Endothelial cell (in vitro differentiated cells): Measurements from ENCODE around the gene PRXL2B. TPM values are rescaled to one million over a fixed set of nuclear protein-coding genes. Genes with fewer than 3 reads are reported as not detected.

Experiments used
- DNase-seq: peaks from one replicate; pipeline ENCODE4 v3.0.0; 2021; ENCODE audit warnings: low spot score
- H3K27ac Mint-ChIP-seq: one replicate; pipeline ENCODE4 v1.8.0; 2021; ENCODE audit warnings: mixed read lengths, inconsistent platforms; ENCODE audit not compliant: unreplicated experiment
- H3K27me3 Mint-ChIP-seq: one replicate; pipeline ENCODE4 v1.8.0; 2021; ENCODE audit warnings: mild to moderate bottlenecking, moderate library complexity, mixed read lengths, inconsistent platforms; ENCODE audit not compliant: unreplicated experiment
- H3K36me3 Mint-ChIP-seq: one replicate; pipeline ENCODE4 v1.8.0; 2021; ENCODE audit warnings: mild to moderate bottlenecking, low read depth, mixed read lengths, inconsistent platforms; ENCODE audit not compliant: unreplicated experiment
- H3K4me1 Mint-ChIP-seq: one replicate; pipeline ENCODE4 v1.8.0; 2021; ENCODE audit warnings: mild to moderate bottlenecking, mixed read lengths, inconsistent platforms; ENCODE audit not compliant: unreplicated experiment
- H3K4me3 Mint-ChIP-seq: one replicate; pipeline ENCODE4 v1.8.0; 2021; ENCODE audit warnings: mild to moderate bottlenecking, mixed read lengths, inconsistent platforms; ENCODE audit not compliant: unreplicated experiment
- H3K9me3 Mint-ChIP-seq: one replicate; pipeline ENCODE4 v1.8.0; 2021; ENCODE audit warnings: mixed read lengths, inconsistent platforms; ENCODE audit not compliant: unreplicated experiment
- CTCF ChIP-seq: fragments of 200-600 bp; sonication (generic); IDR thresholded peaks from one replicate; pipeline ENCODE4 v1.5.0; 2021; ENCODE audit warnings: antibody characterized with exemption; ENCODE audit not compliant: unreplicated experiment
- total RNA-seq: library from RNA; stranded (reverse); fragmentation: NEBNext Ultra II Directional; extraction: Animal tissue kit (Norgen Biotek cat#: 25700); gene quantifications from one replicate; pipeline ENCODE4 v1.2.1, GENCODE V29; 2021; ENCODE audit not compliant: unreplicated experiment

PRXL2B gene
- total RNA-seq, 1 donor from 2014 or later, result 35.6 TPM

DNA sequence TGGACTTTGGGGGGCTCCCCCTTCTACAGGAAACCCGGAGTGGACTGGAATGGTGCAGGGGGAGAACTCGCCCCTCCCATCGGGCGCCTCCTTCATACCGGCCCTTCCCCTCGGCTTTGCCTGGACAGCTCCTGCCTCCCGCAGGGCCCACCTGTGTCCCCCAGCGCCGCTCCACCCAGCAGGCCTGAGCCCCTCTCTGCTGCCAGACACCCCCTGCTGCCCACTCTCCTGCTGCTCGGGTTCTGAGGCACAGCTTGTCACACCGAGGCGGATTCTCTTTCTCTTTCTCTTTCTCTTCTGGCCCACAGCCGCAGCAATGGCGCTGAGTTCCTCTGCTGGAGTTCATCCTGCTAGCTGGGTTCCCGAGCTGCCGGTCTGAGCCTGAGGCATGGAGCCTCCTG, 30.3 kb upstream of the PRXL2B start, which contains the start of gene TNFRSF14:
Gene TNFRSF14 (plus strand): TSS at position 95 of the 401 bp plus-strand sequence. CDS start 294 bp downstream, at position 389.
- H3K36me3 Mint-ChIP-seq, result no peaks in the 10 kb centered on the region
- H3K9me3 Mint-ChIP-seq, result no peaks in the 10 kb centered on the region
- DNase-seq, result no peak
- no peak within 1 kb of the TSS for H3K4me3 Mint-ChIP-seq
- no peak within 1 kb of the TSS for H3K27ac Mint-ChIP-seq
- peaks cover 7% of the 10 kb centered on the region for H3K27me3 Mint-ChIP-seq
- H3K4me1 Mint-ChIP-seq, result no peaks in the 10 kb centered on the region
- no peak for TF ChIP-seq CTCF

DNA sequence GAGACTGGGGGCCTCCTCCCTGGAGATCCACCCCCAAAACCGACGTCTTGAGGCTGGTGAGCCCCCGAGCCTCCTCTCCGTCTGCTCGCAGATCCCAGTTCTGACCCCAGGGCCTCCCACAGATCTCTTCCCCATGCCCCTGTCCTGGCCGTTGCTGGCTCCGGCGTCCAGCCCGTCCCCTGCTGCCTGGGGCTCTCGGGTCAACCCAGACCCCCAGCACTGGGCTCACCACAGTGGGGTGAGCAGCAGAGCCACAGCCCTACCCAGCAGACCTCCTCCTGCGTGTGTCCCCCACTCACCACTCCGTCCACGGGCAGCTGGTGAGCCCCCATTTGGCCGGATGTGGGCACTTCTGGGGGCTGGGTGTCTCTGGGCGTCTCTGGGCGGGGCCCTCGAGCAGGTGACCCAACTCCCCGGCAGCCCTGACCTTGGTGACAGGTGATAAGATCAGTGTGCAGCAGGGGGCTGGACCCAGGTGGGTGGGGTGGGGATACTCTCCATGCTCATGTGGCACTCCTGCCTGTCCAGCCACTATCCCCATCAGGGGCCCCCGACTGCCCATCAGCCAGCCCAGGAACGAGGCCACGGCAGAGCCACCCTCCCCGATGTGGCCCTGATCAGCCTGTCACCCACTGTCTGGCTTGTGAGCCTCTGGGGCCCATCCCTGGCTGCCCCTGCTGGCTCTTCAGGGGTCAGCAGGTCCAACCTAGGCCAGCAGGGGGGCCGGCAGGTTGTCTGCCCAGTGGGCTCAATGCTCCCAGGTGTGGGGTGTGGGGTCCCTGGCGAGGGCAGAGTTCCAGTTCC, 29.7 kb upstream of the PRXL2B start:
- no peak overlapping the region for H3K4me3 Mint-ChIP-seq
- H3K27me3 Mint-ChIP-seq, result peaks cover 7% of the 10 kb centered on the region
- H3K9me3 Mint-ChIP-seq, result no peaks in the 10 kb centered on the region
- TF ChIP-seq CTCF, result no peak
- DNase-seq, result no peak
- H3K27ac Mint-ChIP-seq, result no peak overlapping the region
- H3K36me3 Mint-ChIP-seq, result no peaks in the 10 kb centered on the region
- H3K4me1 Mint-ChIP-seq, result no peaks in the 10 kb centered on the region

DNA sequence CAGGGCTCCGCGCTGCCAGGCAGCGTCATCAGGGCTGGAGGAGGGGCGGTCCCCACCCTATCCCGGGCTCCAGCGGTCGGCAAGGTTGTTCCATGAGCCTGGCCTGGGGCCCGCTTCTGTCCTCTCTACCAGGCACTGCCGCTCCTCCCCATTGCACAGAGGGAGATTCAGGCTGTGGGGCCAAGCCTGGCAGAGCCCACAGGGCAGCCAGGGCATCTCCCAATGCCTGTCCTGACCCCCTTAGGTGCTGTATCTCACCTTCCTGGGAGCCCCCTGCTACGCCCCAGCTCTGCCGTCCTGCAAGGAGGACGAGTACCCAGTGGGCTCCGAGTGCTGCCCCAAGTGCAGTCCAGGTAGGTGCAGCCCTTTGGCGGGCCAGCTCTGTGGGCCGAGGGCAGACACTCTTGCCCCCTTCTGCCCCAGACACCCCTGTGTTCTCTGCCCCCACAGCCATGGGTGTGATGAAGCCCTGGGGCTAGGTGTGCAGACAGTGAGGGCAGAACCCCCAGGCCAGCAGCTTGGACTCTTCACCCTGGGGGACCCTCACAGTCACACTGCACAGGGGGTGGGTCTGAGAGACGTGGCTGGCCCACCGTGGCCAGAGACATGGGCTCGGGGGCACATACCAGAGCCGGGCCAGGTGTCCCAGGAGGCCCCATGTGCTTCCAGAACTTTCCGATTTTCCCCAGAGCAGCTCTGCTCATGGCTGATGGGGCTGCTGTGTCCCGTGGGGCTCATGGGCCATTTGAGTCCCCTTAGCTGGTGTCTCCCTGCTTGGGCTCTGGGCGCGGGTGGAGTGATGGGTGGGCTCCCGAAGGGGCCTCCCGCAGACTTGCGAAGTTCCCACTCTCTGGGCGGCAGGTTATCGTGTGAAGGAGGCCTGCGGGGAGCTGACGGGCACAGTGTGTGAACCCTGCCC, 28.8 kb upstream of the PRXL2B start:
- peaks cover 7% of the 10 kb centered on the region for H3K27me3 Mint-ChIP-seq
- no peaks in the 10 kb centered on the region for H3K4me1 Mint-ChIP-seq
- no peaks in the 10 kb centered on the region for H3K9me3 Mint-ChIP-seq
- no peak for DNase-seq
- no peaks in the 10 kb centered on the region for H3K36me3 Mint-ChIP-seq
- H3K4me3 Mint-ChIP-seq, result no peak overlapping the region
- TF ChIP-seq CTCF, result no peak
- H3K27ac Mint-ChIP-seq, result no peak overlapping the region

GRCh38 chr1:2558420-2558819, 28.2 kb upstream of the PRXL2B start:
- no peak overlapping the region for H3K27ac Mint-ChIP-seq
- H3K27me3 Mint-ChIP-seq, result peaks cover 9% of the 10 kb centered on the region
- DNase-seq, result no peak
- H3K4me1 Mint-ChIP-seq, result no peaks in the 10 kb centered on the region
- H3K9me3 Mint-ChIP-seq, result no peaks in the 10 kb centered on the region
- no peak for TF ChIP-seq CTCF
- no peaks in the 10 kb centered on the region for H3K36me3 Mint-ChIP-seq
- no peak overlapping the region for H3K4me3 Mint-ChIP-seq
